Measurements from ENCODE around the gene MND1. TPM values are rescaled to one million over a fixed set of nuclear protein-coding genes. Genes with fewer than 3 reads are reported as not detected.
"Not testable (repeated sequence)": the region's sequence is repeated elsewhere in the genome, so short reads cannot be mapped to it uniquely, and the experiment has no call there.

MND1 gene
- total RNA-seq, 2 experiments from 2014 or later, result 25.2 to 33.6 TPM

DNA sequence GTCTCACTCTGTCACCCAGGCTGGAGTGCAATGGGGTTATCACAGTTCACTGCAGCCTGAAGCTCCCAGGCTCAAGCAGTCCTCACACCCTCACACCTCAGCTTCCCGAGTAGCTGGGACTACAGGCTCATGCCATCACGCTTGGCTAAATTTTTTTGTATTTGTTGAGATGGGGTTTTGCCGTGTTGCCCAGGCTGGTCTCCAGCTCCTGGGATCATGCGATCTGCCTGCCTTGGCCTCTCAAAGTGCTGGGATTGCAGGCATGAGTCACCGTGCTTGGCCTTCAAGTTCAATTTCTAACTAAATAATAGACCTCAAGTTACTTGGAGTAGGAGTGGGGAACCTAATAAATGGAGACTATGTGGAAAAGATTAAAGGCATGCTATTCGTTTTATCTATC is 48.9 kb downstream of the MND1 start:
- Mint-ChIP-seq H3K27me3 (no peaks in the 10 kb centered on the region), H3K9me3 (ENCODE audit: low read depth) (no peaks in the 10 kb centered on the region), H3K4me1 (peaks cover 2% of the 10 kb centered on the region), H3K36me3 (peaks cover 9% of the 10 kb centered on the region), H3K4me3 (no peak overlapping the region), H3K27ac (no peak overlapping the region)
- ATAC-seq, result no peak
- no peak for DNase-seq
- CTCF ChIA-PET, result no interaction called here

DNA sequence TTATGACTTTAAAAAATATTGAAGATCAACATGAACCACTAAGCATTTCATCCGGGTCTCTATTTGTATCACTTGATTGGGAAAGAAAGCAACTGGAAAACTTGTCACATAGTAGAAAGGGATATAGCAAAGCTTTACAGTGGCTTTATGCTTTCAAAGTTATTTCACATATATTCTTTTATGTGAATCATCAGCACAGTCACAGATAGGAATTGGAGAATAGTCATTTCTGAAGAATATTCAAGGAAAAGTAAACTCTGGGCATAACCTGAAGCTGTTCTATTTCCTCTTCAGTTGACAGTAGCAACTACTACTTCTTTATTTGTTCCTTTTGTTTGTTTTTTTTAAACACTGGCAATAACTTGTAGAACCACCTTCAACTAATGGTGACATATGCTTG is 50.5 kb downstream of the MND1 start:
- ATAC-seq (no peak), DNase-seq (no peak)
- Mint-ChIP-seq H3K9me3 (ENCODE audit: low read depth) (no peaks in the 10 kb centered on the region), H3K27ac (no peak overlapping the region), H3K27me3 (no peaks in the 10 kb centered on the region), H3K4me3 (no peak overlapping the region), H3K4me1 (peaks cover 2% of the 10 kb centered on the region), H3K36me3 (peaks cover 14% of the 10 kb centered on the region)
- CTCF ChIA-PET, result no interaction called here

- Mint-ChIP-seq H3K27ac (no peak overlapping the region), H3K4me1 (peaks cover 2% of the 10 kb centered on the region), H3K27me3 (no peaks in the 10 kb centered on the region), H3K9me3 (ENCODE audit: low read depth) (no peaks in the 10 kb centered on the region), H3K4me3 (no peak overlapping the region), H3K36me3 (peaks cover 14% of the 10 kb centered on the region)
- ATAC-seq (no peak), DNase-seq (no peak)
- CTCF ChIA-PET, result no interaction called here
Observed at GRCh38 chr4:153398713-153399112, 54.2 kb downstream of the MND1 start.

- no peak overlapping the region for H3K27ac Mint-ChIP-seq
- no peaks in the 10 kb centered on the region for H3K27me3 Mint-ChIP-seq
- H3K4me3 Mint-ChIP-seq, result no peak overlapping the region
- H3K4me1 Mint-ChIP-seq, result peaks cover 2% of the 10 kb centered on the region
- CTCF ChIA-PET, result no interaction called here
- no peak for DNase-seq
- no peaks in the 10 kb centered on the region for H3K9me3 Mint-ChIP-seq (ENCODE audit: low read depth)
- ATAC-seq, result no peak
- peaks cover 16% of the 10 kb centered on the region for H3K36me3 Mint-ChIP-seq
Observed at GRCh38 chr4:153399358-153399757, 54.9 kb downstream of the MND1 start.

GRCh38 chr4:153401501-153401900 is 57.0 kb downstream of the MND1 start:
- Mint-ChIP-seq H3K4me3 (no peak overlapping the region), H3K36me3 (peaks cover 23% of the 10 kb centered on the region), H3K4me1 (no peaks in the 10 kb centered on the region), H3K9me3 (ENCODE audit: low read depth) (no peaks in the 10 kb centered on the region), H3K27me3 (no peaks in the 10 kb centered on the region), H3K27ac (no peak overlapping the region)
- no peak for DNase-seq
- CTCF ChIA-PET, result interaction anchor here (1.8 kb wide), 1 partner anchor 28 kb away, joined by 4 read pairs; no protein-coding TSS in a partner anchor
- no peak for ATAC-seq

DNA sequence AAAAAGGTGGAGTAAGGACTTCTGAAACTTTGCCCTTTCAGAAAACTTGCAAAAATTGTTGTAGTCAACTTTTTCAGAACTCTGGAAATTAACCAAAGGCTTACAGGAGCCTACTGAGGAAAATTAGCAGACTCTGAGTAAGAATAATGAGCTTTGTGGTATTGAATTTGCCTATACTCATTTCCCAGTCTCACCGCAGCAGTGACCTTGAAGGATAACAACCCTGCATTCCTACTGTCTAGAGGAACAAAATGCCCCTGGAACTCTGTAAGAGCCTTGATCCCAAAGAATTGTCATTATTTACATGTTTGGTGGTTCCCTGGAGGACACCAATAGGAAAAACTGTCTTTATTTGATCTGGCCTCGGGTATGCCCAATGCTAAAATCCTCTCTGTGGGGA is 57.9 kb downstream of the MND1 start:
- Mint-ChIP-seq H3K36me3 (peaks cover 27% of the 10 kb centered on the region), H3K27me3 (no peaks in the 10 kb centered on the region), H3K4me1 (no peaks in the 10 kb centered on the region), H3K9me3 (ENCODE audit: low read depth) (no peaks in the 10 kb centered on the region), H3K4me3 (no peak overlapping the region), H3K27ac (no peak overlapping the region)
- CTCF ChIA-PET, result interaction anchor here (1.6 kb wide), 1 partner anchor 30 kb away, joined by 3 read pairs; no protein-coding TSS in a partner anchor
- DNase-seq, result no peak
- ATAC-seq, result no peak

DNA sequence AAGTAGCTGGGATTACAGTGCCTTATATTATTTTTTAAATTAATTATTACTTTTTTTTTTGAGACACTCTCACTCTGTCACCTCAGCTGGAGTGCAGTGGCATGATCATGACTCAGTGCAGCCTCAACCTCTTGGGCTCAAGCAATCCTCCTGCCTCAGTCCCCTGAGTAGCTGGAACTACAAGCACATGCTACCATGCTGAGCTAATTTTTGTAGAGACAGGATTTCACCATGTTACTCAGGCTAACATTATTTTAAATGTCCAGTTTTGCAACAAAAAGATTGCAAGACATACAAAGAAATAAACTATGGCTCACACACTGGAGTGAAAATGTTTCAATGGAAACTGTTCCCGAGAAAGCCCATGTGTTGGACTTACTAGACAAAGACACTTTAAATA is 59.2 kb downstream of the MND1 start:
- H3K36me3 Mint-ChIP-seq, result peaks cover 31% of the 10 kb centered on the region
- no peak overlapping the region for H3K4me3 Mint-ChIP-seq
- H3K4me1 Mint-ChIP-seq, result no peaks in the 10 kb centered on the region
- H3K27ac Mint-ChIP-seq, result no peak overlapping the region
- DNase-seq, result no peak
- H3K9me3 Mint-ChIP-seq (ENCODE audit: low read depth), result no peaks in the 10 kb centered on the region
- H3K27me3 Mint-ChIP-seq, result no peaks in the 10 kb centered on the region
- CTCF ChIA-PET, result interaction anchor here (0.7 to 1.6 kb wide), 3 partner anchors 14 to 529 kb away, joined by 3 read pairs; no protein-coding TSS in a partner anchor
- ATAC-seq, result no peak

DNA sequence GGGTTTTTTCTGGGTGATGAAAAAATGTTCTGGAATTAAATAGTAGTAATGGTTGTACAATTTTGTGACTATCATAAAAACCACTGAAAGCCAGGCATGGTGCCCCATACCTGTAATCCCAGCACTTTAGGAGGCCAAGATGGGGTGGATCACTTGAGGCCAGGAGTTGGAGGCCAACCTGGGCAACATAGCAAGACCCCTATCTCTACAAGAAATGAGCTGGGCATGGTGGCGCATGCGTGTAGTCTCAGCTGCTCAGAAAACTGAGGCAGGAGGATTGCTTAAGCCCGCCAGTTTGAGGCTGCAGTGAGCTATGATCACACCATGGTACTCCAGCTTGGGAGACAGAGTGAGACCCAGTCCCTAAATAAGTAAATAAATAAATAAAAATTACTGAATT is 63.4 kb downstream of the MND1 start:
- no peak overlapping the region for H3K27ac Mint-ChIP-seq
- no peak overlapping the region for H3K4me3 Mint-ChIP-seq
- DNase-seq, result no peak
- no peaks in the 10 kb centered on the region for H3K27me3 Mint-ChIP-seq
- no peak for ATAC-seq
- H3K9me3 Mint-ChIP-seq (ENCODE audit: low read depth), result no peaks in the 10 kb centered on the region
- H3K36me3 Mint-ChIP-seq, result peaks cover 30% of the 10 kb centered on the region
- CTCF ChIA-PET, result interaction anchor here (1.8 kb wide), 1 partner anchor 166 kb away, joined by 5 read pairs; no protein-coding TSS in a partner anchor
- peaks cover 4% of the 10 kb centered on the region for H3K4me1 Mint-ChIP-seq

DNA sequence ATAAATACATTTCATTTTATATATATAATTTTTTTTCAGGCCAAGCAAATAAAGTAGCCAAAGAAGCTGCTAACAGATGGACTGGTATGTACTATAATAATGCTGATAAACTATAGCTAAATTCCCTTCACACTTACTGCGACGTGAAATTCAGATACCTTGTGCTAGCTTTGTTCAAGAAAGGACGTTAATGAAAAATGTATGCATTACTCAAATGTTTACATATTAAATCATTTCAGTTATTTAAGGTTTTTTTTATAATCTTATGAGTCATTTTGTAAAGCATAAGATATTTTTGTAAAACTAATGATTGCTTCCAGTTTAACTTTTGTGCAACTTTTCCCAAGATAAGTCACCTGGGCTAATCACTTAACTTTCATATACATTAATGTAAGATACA is 64.4 kb downstream of the MND1 start:
- Mint-ChIP-seq H3K4me3 (no peak overlapping the region), H3K27ac (no peak overlapping the region), H3K9me3 (ENCODE audit: low read depth) (no peaks in the 10 kb centered on the region), H3K36me3 (peaks cover 30% of the 10 kb centered on the region), H3K27me3 (no peaks in the 10 kb centered on the region), H3K4me1 (peaks cover 4% of the 10 kb centered on the region)
- DNase-seq (no peak), ATAC-seq (no peak)
- CTCF ChIA-PET, result interaction anchor here (1.8 kb wide), 1 partner anchor 165 kb away, joined by 5 read pairs; no protein-coding TSS in a partner anchor

DNA sequence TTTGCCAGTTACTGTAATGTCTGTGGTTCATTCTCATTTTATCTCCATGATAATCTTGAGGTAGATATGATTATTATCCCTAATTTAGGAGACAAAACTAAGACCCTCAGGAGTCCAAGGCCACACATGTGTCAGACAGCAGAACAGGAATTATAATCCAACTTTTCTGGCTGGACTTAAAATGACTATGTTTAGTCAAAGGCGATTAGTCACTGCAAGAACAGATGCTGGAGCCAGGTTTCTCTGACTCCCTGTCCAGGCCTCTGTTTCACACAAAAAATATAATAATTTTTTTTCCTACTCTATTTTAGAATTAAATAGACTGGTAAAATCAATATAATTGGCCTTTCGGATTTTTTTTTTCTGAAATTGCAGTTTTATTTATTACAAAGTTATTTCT is 64.9 kb downstream of the MND1 start:
- peaks cover 4% of the 10 kb centered on the region for H3K4me1 Mint-ChIP-seq
- DNase-seq (no peak), ATAC-seq (no peak)
- CTCF ChIA-PET, result interaction anchor here (1.8 kb wide), 1 partner anchor 165 kb away, joined by 5 read pairs; no protein-coding TSS in a partner anchor
- H3K4me3 Mint-ChIP-seq, result no peak overlapping the region
- no peaks in the 10 kb centered on the region for H3K27me3 Mint-ChIP-seq
- no peak overlapping the region for H3K27ac Mint-ChIP-seq
- H3K36me3 Mint-ChIP-seq, result peaks cover 30% of the 10 kb centered on the region
- no peaks in the 10 kb centered on the region for H3K9me3 Mint-ChIP-seq (ENCODE audit: low read depth)

DNA sequence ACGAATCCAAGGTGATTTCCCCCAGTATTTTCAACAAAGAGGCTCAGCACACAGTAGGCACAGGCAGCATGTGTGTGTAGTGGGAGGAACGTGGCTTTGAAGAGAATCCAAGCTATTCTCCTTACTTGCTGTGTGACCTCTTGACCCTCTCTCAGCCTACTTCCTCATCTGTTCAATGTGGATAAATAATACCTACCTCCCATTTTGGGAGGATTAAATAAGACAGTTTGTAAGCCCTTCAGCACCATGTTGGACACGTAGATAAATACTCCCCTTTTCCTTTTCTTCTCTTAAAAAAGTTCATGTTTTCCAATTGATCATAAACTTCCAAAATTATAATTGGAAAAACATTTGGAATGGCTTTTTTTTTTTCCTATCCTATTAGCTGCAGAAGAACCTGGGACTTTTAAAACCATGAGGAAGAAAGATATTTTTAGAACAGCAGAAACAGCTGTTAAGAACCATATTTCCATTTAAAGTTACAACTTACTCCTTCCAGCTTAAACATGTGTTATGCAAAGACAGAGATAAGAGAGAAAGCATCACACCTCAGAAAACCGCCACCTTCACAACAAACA is 65.5 kb downstream of the MND1 start:
- H3K27ac Mint-ChIP-seq, result no peak overlapping the region
- peaks cover 29% of the 10 kb centered on the region for H3K36me3 Mint-ChIP-seq
- H3K4me3 Mint-ChIP-seq, result no peak overlapping the region
- CTCF ChIA-PET, result interaction anchor here (1.2 kb wide), 1 partner anchor 164 kb away, joined by 3 read pairs; no protein-coding TSS in a partner anchor
- no peak for ATAC-seq
- no peaks in the 10 kb centered on the region for H3K27me3 Mint-ChIP-seq
- no peaks in the 10 kb centered on the region for H3K9me3 Mint-ChIP-seq (ENCODE audit: low read depth)
- DNase-seq, result no peak
- peaks cover 4% of the 10 kb centered on the region for H3K4me1 Mint-ChIP-seq

- DNase-seq (no peak), ATAC-seq (no peak)
- Mint-ChIP-seq H3K27me3 (no peaks in the 10 kb centered on the region), H3K4me1 (peaks cover 6% of the 10 kb centered on the region), H3K27ac (no peak overlapping the region), H3K9me3 (ENCODE audit: low read depth) (no peaks in the 10 kb centered on the region), H3K36me3 (peaks cover 16% of the 10 kb centered on the region), H3K4me3 (no peak overlapping the region)
- CTCF ChIA-PET, result interaction anchor here (0.8 kb wide), 1 partner anchor 173 kb away, joined by 3 read pairs; no protein-coding TSS in a partner anchor
Observed at GRCh38 chr4:153413842-153414241, 69.4 kb downstream of the MND1 start.

GRCh38 chr4:153416456-153416855 is 72.0 kb downstream of the MND1 start:
- H3K9me3 Mint-ChIP-seq (ENCODE audit: low read depth); DNase-seq; H3K27ac Mint-ChIP-seq; H3K4me3 Mint-ChIP-seq; H3K27me3 Mint-ChIP-seq; ATAC-seq: not testable (repeated sequence)
- Mint-ChIP-seq H3K36me3 (peaks cover 12% of the 10 kb centered on the region), H3K4me1 (peaks cover 15% of the 10 kb centered on the region)
- CTCF ChIA-PET, result interaction anchor here (0.9 to 1.1 kb wide), 3 partner anchors 10 to 72 kb away, joined by 3 to 4 read pairs (median 4); partner anchors contain the start of gene MND1

GRCh38 chr4:153418121-153418520 is 73.6 kb downstream of the MND1 start:
- peaks cover 7% of the 10 kb centered on the region for H3K36me3 Mint-ChIP-seq
- CTCF ChIA-PET, result interaction anchor here (1.4 to 1.8 kb wide), 2 partner anchors 15 to 74 kb away, joined by 3 to 5 read pairs; partner anchors contain the start of gene MND1
- DNase-seq (no peak), ATAC-seq (no peak)
- H3K9me3 Mint-ChIP-seq (ENCODE audit: low read depth), result no peaks in the 10 kb centered on the region
- H3K27ac Mint-ChIP-seq, result no peak overlapping the region
- peaks cover 24% of the 10 kb centered on the region for H3K4me1 Mint-ChIP-seq
- no peaks in the 10 kb centered on the region for H3K27me3 Mint-ChIP-seq
- no peak overlapping the region for H3K4me3 Mint-ChIP-seq

Measured in activated CD8-positive, alpha-beta memory T cell treated with anti-CD3 and anti-CD28 coated beads, Interleukin-2, amount 10 ng/mL, durations not matched to agents 7 days and 5 days (primary cell).